GM10847 (cell line): Measurements from ENCODE around the gene TAF15.

Source experiments
- POLR2A ChIP-seq: IDR thresholded peaks from 2 replicates; pipeline ENCODE4 v1.6.1; 2011; ENCODE audit not compliant: insufficient read length; ENCODE audit errors: extremely low read depth

The TAF15 gene

GRCh38 chr17:35892091-35893035, 83.1 kb downstream of the TAF15 start:
- TF ChIP-seq POLR2A: no peak

- TF ChIP-seq POLR2A: no peak
These were observed 84.5 kb downstream of the TAF15 start for GRCh38 chr17:35893751-35894150.

GRCh38 chr17:35894206-35894605, 84.9 kb downstream of the TAF15 start:
- TF ChIP-seq POLR2A: no peak

GRCh38 chr17:35895636-35896587, 86.6 kb downstream of the TAF15 start:
- no peak for TF ChIP-seq POLR2A
